Activated T-cell treated with anti-CD3 and anti-CD28 coated beads, Interleukin-2, amount 50 U/mL, for 72 hours (primary cell): Measurements from ENCODE around the gene USP32. TPM values are rescaled to one million over a fixed set of nuclear protein-coding genes. Genes with fewer than 3 reads are reported as not detected.

Source experiments
- ATAC-seq, 2 donors: fragments of 150-1000 bp; cut with Tn5 transposase; replicated peaks in 1 of 2; 2 replicates each; pipeline ENCODE4 v1.10.0; 2021; ENCODE audit warnings: moderate library complexity in 2 of 2, mild to moderate bottlenecking in 1 of 2
- DNase-seq, 2 donors: peaks; one replicate each; pipeline ENCODE4 v3.0.0; 2021 to 2022; ENCODE audit warnings: mixed read lengths in 1 of 2
- H3K27ac Mint-ChIP-seq: one replicate; pipeline ENCODE4 v1.8.0; 2022; ENCODE audit warnings: mild to moderate bottlenecking, moderate library complexity, mixed read lengths
- H3K27me3 Mint-ChIP-seq: one replicate; pipeline ENCODE4 v1.8.0; 2022; ENCODE audit warnings: low read depth, mixed read lengths
- H3K36me3 Mint-ChIP-seq, 2 donors: one replicate each; pipeline ENCODE4 v1.8.0; 2022; ENCODE audit warnings: mixed read lengths in 2 of 2, mild to moderate bottlenecking in 1 of 2; ENCODE audit not compliant: insufficient read depth in 2 of 2
- H3K4me1 Mint-ChIP-seq: one replicate; pipeline ENCODE4 v1.8.0; 2022; ENCODE audit warnings: low read depth, mixed read lengths
- H3K4me3 Mint-ChIP-seq, 2 donors: one replicate each; pipeline ENCODE4 v1.8.0; 2022; ENCODE audit warnings: mild to moderate bottlenecking in 2 of 2, mixed read lengths in 2 of 2, moderate library complexity in 2 of 2
- H3K9me3 Mint-ChIP-seq, 2 donors: one replicate each; pipeline ENCODE4 v1.8.0; 2022; ENCODE audit warnings: mixed read lengths in 2 of 2
- total RNA-seq, 2 donors: library from RNA; stranded (reverse); gene quantifications; one replicate each; pipeline ENCODE4 v1.2.3, GENCODE V29; 2022

The USP32 gene
- total RNA-seq, 2 donors from 2014 or later, result 42.4 to 48.8 TPM

GRCh38 chr17:60135151-60135950 lies 256.6 kb downstream of the USP32 start:
- peak; percentile 90 to 92 for DNase-seq
- H3K4me3 Mint-ChIP-seq, result peak overlapping the region; percentile 97 to 99

DNA sequence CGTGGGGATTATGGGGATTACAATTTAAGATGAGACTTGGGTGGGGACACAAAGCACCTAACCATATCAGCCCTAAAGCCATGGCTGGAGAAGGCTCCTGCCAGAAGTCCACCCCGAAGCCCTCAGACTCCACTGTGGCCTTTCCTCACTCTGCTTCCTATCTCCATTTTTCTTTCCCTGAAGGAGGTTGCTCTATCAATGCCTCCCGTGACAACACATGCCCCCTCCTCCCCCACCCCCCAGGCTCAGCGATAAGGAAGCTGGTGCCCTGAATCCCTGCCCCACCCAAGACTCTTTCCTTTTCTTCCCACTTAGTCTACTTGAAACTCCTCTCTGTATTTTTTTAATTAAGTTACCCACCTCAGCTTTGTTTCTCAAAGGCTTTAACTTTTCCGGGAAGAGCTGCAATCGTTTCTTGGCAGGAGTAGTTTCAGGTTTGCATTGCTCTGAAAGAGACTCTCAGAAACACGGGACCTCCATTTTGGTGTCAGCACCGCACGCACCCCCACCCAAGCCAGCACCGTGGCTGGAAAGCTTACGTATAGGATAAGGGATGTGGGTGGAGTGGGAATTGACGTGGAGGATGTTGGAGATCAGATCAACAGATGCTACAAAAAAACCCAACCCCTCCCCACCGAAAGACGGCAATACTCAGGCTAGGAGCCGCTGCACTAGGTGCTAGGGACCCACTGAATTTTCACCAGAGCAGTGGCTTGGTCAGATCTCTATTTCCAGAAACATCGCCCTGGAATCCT lies 257.4 kb downstream of the USP32 start:
- H3K4me3 Mint-ChIP-seq, result peak overlapping the region; percentile 97 to 99
- peaks cover 30% of the 10 kb centered on the region for H3K27me3 Mint-ChIP-seq
- H3K4me1 Mint-ChIP-seq, result peaks cover 45% of the 10 kb centered on the region
- ATAC-seq (peak; percentile 6 to 18), DNase-seq (peak; percentile 0 to 28)
- peak overlapping the region; percentile 95 for H3K27ac Mint-ChIP-seq
- H3K9me3 Mint-ChIP-seq, result peaks cover 0 to 1% of the 10 kb centered on the region in 2 donors
- peaks cover 11 to 16% of the 10 kb centered on the region in 2 donors for H3K36me3 Mint-ChIP-seq

More at GRCh38 chr17:60135151-60135950, 256.6 kb downstream of the USP32 start:
- H3K9me3 Mint-ChIP-seq, result peaks cover 0 to 1% of the 10 kb centered on the region in 2 donors
- peaks cover 38% of the 10 kb centered on the region for H3K27me3 Mint-ChIP-seq
- peaks cover 45% of the 10 kb centered on the region for H3K4me1 Mint-ChIP-seq
- peak; percentile 97 for ATAC-seq
- H3K36me3 Mint-ChIP-seq, result peaks cover 11 to 16% of the 10 kb centered on the region in 2 donors
- peak overlapping the region; percentile 95 for H3K27ac Mint-ChIP-seq

GRCh38 chr17:60130466-60130865 lies 261.5 kb downstream of the USP32 start:
- Mint-ChIP-seq H3K4me1 (peaks cover 38% of the 10 kb centered on the region), H3K27ac (no peak overlapping the region), H3K9me3 (no peaks in the 10 kb centered on the region), H3K27me3 (peaks cover 9% of the 10 kb centered on the region), H3K36me3 (peaks cover 11 to 16% of the 10 kb centered on the region in 2 donors), H3K4me3 (no peak overlapping the region)
- no peak for ATAC-seq
- no peak for DNase-seq

DNA sequence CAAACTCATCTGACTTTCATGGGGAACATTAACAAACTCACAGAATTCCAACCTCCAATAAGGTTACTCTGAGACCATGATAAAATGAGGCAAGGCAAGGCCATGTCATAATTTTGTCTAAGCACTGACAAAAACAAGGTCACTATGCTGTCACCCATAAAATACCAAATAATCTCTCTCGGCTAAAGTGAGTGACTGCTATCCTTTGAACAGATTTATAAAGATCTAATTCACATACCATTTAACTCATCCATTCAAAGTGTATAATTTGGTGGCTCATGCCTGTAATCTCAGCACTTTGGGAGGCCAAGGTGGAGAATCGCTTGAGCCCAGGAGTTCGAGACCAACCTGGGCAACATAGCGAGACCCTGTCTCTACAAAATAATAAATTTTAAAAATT lies 262.8 kb downstream of the USP32 start:
- Mint-ChIP-seq H3K9me3 (no peaks in the 10 kb centered on the region), H3K27me3 (peaks cover 9% of the 10 kb centered on the region), H3K4me1 (peaks cover 25% of the 10 kb centered on the region), H3K36me3 (peaks cover 5 to 12% of the 10 kb centered on the region in 2 donors), H3K27ac (no peak overlapping the region), H3K4me3 (no peak overlapping the region)
- no peak for DNase-seq
- ATAC-seq, result no peak

Other genes starting within 250 kb of the USP32 start
- gene CA4, start 242.2 kb downstream of the USP32 start, total RNA-seq, result not detected
- gene CHCT1, start 30.4 kb upstream of the USP32 start, total RNA-seq, result under 1 TPM; 0.46 to 0.67 TPM
- 10 to 100 TPM; 29.4 to 29.6 TPM for gene APPBP2, start 134.1 kb upstream of the USP32 start, total RNA-seq
- gene PPM1D, start 208.1 kb upstream of the USP32 start, total RNA-seq, result 10 to 100 TPM; 13.1 to 20.0 TPM